RWPE1 (cell line): Measurements from ENCODE around the gene MED13L.

Experiments
- CTCF ChIA-PET: fragments of 350-600 bp; sonication (Branson Sonifier 250); formaldehyde crosslinking; extraction: SDS; loops from one replicate; lab custom pipeline; 2021; lab: Yijun Ruan, JAX
- POLR2A ChIA-PET: fragments of 400-600 bp; formaldehyde crosslinking; extraction: SDS; loops from one replicate; lab custom pipeline; 2020; ENCODE audit warnings: antibody characterized with exemption; ENCODE audit not compliant: low non-redundant PET; lab: Yijun Ruan, JAX
- DNase-seq: peaks from one replicate; pipeline ENCODE4 v3.0.0; 2012; ENCODE audit warnings: low spot score
- H3K27ac ChIP-seq: fragments of 450-650 bp; 2 replicates; pipeline ENCODE4 v1.5.1; 2017
- CTCF ChIP-seq: fragments of 450-650 bp; conservative IDR thresholded peaks from 2 replicates; pipeline ENCODE4 v1.5.1; 2017; ENCODE audit warnings: low read depth, mild to moderate bottlenecking

MED13L gene

GRCh38 chr12:116265351-116266147 is 11.9 kb downstream of the MED13L start:
- no peak for DNase-seq
- CTCF ChIA-PET: no interaction called here

DNA sequence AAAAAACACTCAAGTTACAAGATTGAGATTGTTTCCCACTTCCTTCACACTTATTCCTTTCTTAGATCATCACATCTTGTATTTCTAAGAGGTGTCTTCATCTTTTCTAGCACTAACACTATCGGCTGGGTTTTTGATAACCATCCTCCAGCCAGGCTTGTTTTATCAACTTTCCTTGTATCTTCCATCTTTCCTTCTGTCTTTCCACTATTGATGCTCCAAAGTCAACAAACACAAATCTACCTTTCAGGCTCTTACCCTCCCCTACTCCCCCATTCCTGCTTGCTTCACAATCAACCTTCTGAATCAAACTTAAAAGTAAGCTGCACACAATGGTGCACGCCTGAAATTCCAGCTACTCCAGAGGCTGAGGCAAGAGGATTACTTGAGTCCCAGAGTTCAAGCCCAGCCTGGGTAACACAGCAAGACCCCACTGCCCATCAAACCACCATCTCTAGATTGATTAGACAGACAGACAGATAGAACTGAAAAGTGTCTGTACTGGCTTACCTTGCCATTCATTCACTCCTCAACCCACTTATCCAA is 12.9 kb downstream of the MED13L start:
- no peak overlapping the region for H3K27ac ChIP-seq
- ChIA-PET CTCF (no interaction called here), POLR2A (interaction anchor here (0.7 kb wide), 1 partner anchor 556 kb away, joined by 3 read pairs; no protein-coding TSS in a partner anchor)
- DNase-seq: no peak
- no peak for TF ChIP-seq CTCF

More at GRCh38 chr12:116265351-116266147, 11.9 kb downstream of the MED13L start:
- POLR2A ChIA-PET: interaction anchor here (0.7 kb wide), 1 partner anchor 555 kb away, joined by 3 read pairs; no protein-coding TSS in a partner anchor
- TF ChIP-seq CTCF: no peak
- H3K27ac ChIP-seq: no peak overlapping the region

DNA sequence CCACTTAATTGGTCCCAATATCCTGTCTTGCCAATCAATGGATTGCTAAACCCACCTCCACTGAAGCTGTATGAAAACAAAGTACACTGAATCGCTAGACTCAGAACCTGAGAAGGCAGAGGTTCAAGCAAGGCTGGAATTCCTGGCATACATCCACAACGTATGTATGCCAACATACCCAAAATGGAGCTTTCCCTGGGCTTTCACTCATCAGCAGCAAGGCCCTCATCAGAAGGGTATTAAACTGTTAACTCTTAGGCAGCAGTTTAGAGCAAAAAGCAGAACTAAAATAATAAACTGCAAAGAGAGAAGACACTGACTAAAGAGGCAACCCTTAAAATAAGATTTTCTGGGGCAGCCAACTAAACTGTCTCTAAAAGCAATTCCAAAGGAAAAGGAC is 13.6 kb downstream of the MED13L start:
- DNase-seq: no peak
- ChIA-PET POLR2A (no interaction called here), CTCF (interaction anchor here (0.7 kb wide), 1 partner anchor 251 kb away, joined by 3 read pairs; no protein-coding TSS in a partner anchor)
- TF ChIP-seq CTCF: no peak
- no peak overlapping the region for H3K27ac ChIP-seq

DNA sequence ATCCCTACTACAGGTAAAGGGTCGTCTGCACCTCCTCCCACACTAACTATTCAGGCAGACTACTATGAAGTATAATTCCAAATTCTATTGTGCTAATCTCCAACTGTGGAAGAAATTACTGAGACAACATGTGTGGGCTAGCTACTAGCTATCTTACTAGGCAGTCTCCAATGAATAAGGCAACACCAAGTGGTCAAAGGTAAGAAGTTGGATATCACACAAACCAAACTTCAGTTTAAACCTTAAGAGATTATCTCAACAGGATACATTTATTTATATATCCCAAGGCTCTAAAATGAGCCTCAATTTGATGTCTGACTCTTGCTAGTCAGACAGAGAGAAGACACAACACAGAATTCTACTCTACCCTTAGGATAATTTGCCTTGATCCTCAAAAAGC is 14.1 kb downstream of the MED13L start:
- ChIA-PET CTCF (interaction anchor here (0.7 kb wide), 1 partner anchor 251 kb away, joined by 3 read pairs; no protein-coding TSS in a partner anchor), POLR2A (no interaction called here)
- DNase-seq: no peak
- no peak for TF ChIP-seq CTCF
- H3K27ac ChIP-seq: no peak overlapping the region

DNA sequence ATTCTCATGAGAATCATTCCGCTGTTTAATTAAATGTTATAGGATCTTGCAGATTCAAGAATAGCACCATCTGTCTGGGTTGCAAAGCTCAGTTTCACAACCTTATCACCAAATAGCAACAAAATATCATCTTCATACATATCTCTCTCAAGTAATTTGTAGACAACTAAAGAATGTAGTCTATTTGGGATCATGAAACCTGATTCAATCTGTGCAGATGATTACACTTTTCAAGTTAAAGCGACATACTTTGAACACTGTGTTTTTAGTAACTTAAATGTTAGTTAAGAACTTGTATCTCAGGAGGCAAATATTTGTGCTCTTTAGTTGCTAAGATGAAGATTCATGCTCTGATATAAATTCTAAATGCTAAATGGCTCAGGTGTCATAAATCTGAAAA is 14.8 kb downstream of the MED13L start:
- ChIA-PET CTCF (interaction anchor here (0.9 kb wide), 1 partner anchor 284 kb away, joined by 3 read pairs; no protein-coding TSS in a partner anchor), POLR2A (no interaction called here)
- TF ChIP-seq CTCF: no peak
- DNase-seq: no peak
- no peak overlapping the region for H3K27ac ChIP-seq

- no peak for DNase-seq
- no peak overlapping the region for H3K27ac ChIP-seq
- CTCF ChIA-PET: no interaction called here
- POLR2A ChIA-PET: no interaction called here
- no peak for TF ChIP-seq CTCF
Measured at GRCh38 chr12:116261525-116262100, 15.9 kb downstream of the MED13L start.
